Right ventricle myocardium inferior (tissue), 1 donor: ENCODE data around the gene ELP1. TPM values are rescaled to one million over a fixed set of nuclear protein-coding genes. Genes with fewer than 3 reads are reported as not detected.
"Not testable (repeated sequence)": the region's sequence is repeated elsewhere in the genome, so short reads cannot be mapped to it uniquely, and the experiment has no call there.

ENCODE experiments used
- ATAC-seq: fragments of 200-7000 bp; cut with Tn5 transposase; one replicate; pipeline ENCODE4 v1.9.1; 2020; ENCODE audit warnings: mild to moderate bottlenecking, moderate library complexity
- DNase-seq: peaks from one replicate; pipeline ENCODE4 v3.0.0; 2021; ENCODE audit errors: missing footprints
- intact Hi-C: fragments of 100-400 bp; cut with DNase I; formaldehyde crosslinking; loops from one replicate; pipeline ENCODE4 v1.11.0; 2022
- total RNA-seq: library from RNA; stranded (reverse); fragmentation: NEBNext Ultra II Directional; extraction: Animal tissue kit (Norgen Biotek cat#: 25700); gene quantifications from one replicate; pipeline ENCODE4 v1.2.1, GENCODE V29; 2021
- donor health status: DM: no; HTN: yes; CAD: no; lungs with severe emphysema.

Gene ELP1
- total RNA-seq, 1 donor from 2014 or later: 17.5 TPM

DNA sequence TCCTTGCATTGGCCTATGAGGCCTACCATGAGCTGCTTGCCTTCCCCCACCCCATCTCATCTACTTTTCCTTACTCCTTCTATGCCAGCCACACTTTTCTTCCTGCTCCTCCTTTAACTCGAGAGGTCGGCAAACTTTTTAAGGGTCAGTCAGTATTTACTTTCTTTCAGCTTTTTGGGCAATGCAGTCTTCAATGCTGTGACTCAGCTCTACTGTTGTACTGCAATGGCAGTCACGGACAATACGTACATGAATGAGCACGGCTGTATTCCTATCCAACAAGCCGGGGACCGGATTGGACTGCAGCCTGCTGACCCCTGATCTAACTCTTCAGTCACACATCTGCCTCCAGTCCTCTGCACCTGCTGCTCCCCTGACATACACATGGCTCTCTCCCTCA is 72.5 kb downstream of the ELP1 start:
- intact Hi-C loops: no loop called here
- DNase-seq (no peak), ATAC-seq (no peak)

DNA sequence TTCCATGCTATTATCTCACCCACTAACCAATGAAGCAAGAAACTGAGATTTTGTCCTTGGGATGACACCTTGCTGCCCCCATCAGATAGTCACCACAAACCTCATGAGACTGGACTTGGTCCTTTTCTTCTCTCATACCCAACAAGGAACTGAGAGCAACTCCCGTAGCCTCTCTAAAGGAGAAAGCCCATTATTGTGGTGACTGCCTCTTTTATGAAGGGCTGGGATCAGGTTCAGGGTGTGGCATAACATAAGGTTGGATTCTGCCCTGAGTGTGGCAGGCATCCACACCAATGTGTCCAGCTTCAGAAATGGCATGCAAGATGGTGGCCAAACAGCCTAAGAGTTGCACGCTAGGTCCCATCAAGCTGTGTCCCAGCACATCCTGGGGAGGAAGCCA is 73.2 kb downstream of the ELP1 start:
- no peak for ATAC-seq
- intact Hi-C loops: no loop called here
- DNase-seq: no peak

DNA sequence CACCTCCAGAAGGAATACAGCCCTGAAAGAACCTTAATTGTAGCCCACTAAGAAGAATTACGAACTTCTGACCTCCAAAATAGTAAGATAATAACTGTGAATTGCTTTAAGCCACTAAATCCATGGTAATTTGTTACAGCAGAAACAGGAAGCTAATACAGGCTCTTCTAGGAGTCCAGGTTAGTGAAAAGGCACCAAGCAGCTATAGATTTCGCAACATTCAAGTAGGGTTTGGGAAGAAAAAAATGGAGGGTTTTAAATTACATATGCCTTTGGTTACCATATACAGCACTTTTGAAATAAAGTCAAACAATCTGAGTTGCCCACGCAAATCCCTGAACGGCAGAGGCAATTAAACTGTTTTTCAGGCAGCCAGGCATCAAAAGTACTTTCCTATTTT is 73.6 kb downstream of the ELP1 start:
- DNase-seq (no peak), ATAC-seq (no peak)
- intact Hi-C loops: no loop called here

DNA sequence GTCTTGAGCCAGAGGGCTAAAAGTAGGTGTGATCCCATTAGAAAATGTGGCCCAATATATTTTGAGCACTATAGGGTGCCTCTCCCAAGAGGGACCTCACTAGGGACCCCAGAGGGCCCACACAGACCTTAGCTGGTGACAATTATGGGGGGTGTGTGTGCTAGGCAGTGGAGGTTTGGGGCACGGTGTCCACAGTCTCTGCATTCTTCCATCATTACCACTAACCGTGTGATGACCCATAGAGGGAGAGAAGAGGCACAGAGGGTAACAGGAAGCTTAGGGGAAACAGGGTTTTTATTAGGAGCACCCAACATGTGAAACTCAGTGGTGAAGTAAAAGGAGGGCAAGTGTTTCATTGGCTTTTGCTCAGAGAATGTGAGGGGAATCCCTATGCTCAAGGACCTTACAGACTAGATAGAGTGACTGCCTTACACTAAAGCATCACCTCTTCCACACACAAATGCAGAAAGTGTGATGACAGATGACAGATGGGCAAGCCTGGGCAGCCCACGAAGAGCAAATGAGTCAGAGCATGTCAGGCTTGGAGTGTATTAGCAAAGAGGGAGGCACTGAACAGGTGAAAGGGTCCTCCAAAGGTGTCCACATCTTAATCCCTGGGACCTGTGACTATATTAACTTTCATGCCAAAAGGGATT is 74.3 kb downstream of the ELP1 start:
- intact Hi-C loops: no loop called here
- DNase-seq: no peak
- ATAC-seq: no peak

DNA sequence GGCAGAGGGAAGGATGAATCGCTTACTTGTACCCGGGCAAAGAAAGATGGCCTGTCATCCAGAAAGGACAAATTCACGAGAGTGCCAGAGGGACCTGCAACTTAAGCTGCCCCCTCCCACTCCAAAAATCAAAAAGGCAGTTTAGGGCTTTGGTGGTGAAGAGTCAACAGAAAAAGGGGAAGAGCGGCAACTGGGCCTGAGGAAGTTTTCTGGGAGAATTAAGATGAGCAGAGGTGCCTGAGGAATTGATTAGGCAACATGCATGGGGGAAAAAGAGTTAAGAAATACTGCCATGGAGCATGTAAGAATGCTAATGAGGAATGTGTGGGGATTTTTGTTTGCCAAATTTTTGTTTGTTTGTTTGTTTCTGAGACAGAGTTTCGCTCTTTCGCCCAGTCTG is 76.4 kb downstream of the ELP1 start:
- DNase-seq: no peak
- intact Hi-C loops: no loop called here
- ATAC-seq: no peak

DNA sequence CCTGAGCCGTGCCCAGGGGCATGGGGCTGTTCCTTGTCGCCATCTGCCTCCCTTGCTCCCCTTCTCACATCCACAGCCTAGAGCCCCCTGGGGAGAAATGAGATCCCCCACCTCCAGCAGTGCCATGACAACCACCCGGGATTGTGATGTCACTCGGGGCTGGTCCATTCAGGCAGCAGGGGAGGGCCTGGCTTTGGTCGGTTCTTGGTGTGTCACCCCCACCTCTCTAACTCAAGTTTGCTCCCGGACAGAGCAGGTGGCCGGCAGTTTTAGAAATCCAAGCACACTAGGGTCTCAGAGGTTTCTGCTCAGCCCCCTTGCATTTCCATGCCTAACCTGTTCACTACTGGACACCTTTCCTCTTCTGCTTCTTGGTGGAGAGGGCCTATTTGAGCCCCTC is 78.0 kb downstream of the ELP1 start, which contains the start of gene ACTL7B:
Gene ACTL7B (minus strand): TSS at position 99 of the 400 bp plus-strand sequence. CDS start 56 bp downstream, at position 43.
- intact Hi-C loops: no loop called here
- DNase-seq: no peak
- no peak for ATAC-seq

DNA sequence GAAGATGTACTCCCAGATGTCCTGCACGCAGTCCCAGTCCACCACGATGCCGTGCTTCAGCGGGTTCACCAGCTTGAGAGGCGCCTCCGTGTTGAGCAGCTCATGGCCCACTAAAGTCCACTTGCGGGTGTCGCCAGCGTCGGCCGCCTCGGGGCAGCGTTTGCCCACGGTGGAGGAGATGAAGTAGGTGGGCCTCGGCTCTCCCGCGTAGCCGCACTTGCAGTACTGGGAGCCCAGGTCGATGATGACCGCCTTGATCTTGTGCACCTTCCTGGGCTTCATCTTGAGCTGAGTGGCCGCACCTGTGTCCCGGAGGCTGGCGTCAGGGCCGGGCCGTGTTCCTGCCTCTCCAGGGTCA is 78.4 kb downstream of the ELP1 start:
- ATAC-seq (no peak), DNase-seq (no peak)
- intact Hi-C loops: no loop called here

DNA sequence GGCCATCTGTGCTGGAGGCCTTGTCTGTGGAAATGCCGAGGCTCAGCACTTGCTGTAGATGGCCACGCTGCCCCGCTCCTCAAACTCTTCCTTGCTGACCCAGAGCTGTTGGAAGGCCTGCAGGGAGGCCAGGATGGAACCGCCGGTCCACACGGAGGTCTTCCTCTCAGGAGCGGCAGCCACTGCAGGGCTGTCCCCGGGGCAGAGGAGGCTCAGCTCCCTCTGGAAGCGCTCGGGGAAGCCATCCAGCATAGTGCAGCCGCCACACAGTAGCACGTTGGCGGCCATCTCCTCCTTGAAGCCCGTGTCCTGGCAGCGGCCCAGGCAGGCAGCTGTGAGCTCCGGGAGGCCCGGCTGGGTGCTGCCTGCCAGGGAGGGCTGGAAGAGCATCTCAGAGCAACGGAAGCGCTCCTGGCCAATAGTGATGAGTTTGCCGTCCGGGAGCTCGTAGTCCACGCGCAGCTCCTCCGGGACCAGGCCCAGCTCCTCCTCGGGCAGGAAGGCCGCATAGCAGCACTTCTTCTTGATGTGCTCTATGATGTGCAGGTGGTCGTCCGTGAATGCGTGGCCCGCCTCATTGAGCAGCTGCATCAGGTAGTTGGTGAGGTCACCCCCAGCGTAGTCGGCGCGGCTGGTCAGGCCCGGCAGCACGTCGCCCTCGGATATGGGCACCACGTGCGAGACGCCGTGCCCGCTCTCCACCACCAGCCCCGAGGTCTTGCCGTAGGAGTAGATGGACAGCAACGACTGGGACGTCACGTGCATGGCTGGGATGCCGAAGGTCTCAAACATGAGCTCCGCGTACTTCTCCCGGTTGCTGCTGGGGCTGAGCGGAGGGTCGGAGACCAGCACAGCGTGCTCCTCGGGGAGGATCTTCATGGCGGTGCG is 79.0 kb downstream of the ELP1 start:
- ATAC-seq: peak; percentile 18

DNA sequence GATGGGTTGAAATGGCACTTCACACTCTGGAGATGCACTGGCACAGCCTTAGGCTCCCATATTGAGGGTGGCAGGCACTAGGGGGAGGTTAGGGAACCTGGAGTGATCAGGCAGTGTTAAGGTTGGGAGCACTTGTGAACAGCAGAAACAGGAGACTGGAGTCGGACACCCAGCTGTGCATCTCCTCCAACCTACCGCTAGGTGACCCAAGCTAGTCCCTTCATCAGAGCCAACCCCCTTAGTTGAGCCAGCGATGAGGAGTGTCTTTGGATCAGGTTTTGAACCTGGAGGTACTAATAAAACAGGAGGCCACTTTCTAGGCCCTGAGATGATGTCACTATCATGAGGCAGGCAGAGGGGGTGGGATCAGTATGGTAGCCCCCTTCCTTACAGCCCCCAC is 79.8 kb downstream of the ELP1 start:
- ATAC-seq: no peak
- intact Hi-C loops: no loop called here
- no peak for DNase-seq

More for the DNA sequence above, 79.0 kb downstream of the ELP1 start:
- intact Hi-C loops: no loop called here
- DNase-seq: no peak

DNA sequence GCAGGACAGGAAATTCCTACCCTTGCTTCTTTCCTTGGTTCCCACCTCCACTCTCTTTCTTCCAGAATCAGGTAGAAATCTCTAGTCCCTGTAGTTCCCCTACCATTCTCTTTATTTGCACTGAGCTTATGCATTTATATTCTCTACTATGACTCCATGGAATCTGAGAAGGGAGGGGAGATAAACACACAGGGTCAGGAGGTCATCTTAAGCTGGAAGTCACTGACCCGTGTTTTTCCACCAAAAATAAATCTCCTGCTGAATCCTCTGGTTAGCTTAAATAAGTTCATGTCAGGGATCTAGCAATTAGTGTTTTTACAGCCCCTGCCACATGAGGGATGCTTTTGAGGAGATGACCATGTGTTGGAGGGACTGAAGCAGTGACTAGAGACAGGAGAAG is 81.8 kb downstream of the ELP1 start:
- intact Hi-C loops: no loop called here
- DNase-seq: no peak
- no peak for ATAC-seq

DNA sequence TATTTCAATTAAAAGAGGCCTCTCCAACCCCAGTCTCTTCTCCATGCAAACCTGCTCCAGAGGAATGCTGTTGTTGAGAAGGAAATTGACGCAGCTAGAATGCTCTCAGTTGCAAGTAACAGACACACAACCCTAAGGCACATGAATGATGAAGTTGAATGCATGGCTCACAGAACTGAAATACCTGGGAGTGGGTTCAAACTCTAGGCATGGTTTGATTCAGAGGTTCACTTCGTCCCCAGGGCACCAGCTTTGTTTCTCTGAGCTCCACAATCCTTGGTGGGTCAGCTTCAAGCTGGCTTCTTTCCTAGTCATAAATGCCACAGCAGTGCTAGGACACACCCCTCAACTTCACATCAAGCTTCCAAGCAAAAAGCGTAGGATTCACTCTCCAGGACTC is 82.8 kb downstream of the ELP1 start:
- no peak for ATAC-seq
- intact Hi-C loops: no loop called here

DNA sequence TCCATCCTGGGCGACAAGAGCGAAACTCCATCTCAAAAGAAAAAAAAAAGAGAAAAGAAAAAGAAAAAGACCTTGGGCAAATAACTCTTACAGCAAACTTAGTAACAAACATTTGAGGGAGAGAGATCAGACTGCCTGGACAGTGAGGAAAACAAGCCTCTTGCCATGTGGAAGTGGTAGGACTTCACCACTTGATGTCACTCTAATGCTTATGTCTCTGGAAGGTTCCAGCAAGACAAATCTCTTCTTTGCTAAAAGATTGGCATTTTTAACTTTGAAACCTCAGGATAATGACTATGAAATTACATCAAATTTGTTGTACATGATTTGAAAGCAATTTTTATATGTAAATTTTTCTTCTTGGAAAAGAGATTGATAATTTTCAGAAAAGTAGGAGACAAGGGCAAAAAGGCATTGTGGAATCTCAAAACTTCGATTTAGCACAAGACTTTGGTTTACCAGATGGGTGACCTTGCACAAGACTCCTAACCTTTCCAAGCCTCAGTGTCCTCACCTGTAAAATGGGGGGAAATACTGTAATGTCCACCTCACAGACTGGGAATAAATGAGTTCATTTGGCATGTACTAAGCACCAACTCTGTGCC is 83.5 kb downstream of the ELP1 start:
- intact Hi-C loops: no loop called here
- DNase-seq (no peak), ATAC-seq (no peak)

More for the DNA sequence above, 82.8 kb downstream of the ELP1 start:
- no peak for DNase-seq

DNA sequence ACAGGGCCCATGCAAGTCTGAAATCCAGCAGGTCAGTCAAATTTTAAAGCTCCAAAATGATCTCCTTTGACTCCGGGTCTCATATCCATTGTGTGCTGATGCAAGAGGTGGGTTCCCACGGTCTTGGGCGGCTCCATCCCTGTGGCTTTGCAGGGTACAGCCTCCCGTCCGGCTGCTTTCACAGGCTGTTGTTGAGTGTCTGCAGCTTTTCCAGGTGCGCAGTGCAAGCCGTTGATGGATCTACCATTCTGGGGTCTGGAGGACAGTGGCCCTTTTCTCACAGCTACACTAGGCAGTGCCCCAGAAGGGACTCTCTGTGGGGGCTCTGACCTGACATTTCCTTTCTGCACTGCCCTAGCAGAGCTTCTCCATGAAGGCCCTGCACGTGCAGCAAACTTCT is 85.6 kb downstream of the ELP1 start:
- intact Hi-C loops, DNase-seq, ATAC-seq: not testable (repeated sequence)

DNA sequence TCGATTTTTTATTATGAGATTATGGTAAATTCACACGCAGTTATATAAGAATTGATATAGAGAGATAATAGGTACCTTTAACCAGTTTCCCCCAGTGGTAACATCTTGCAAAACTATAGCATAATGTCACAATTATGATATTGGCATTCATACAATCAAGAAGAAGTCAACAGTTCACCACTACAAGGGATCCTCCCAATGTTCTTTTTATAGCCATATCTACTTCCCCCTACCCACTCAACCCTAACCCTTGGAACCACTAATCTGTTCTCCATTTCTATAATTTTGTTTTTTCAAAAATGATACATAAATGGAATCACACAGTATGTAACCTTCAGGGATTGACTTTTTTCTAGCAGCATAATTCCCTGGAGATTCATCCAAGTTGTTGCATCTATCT is 88.0 kb downstream of the ELP1 start:
- no peak for ATAC-seq
- intact Hi-C loops: no loop called here
- no peak for DNase-seq

DNA sequence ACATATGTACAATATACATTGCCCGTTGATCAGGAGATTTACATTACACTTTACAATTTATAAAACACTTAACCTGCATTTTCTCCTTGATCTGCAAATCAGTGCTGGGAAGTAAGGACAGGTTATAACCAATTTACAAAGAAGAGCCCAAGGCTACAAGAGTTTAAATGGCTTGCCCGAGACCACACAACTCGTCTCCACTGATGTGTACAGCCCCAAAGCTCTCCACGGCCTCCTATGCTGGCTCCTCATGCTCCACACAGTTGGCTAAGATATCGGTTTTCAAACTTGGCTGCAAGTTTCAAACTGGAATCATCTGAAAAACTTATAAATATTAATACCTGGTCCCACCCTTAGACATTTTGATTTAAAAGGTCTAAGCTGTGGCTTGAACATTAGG is 88.4 kb downstream of the ELP1 start:
- no peak for ATAC-seq
- DNase-seq: no peak
- intact Hi-C loops: no loop called here

DNA sequence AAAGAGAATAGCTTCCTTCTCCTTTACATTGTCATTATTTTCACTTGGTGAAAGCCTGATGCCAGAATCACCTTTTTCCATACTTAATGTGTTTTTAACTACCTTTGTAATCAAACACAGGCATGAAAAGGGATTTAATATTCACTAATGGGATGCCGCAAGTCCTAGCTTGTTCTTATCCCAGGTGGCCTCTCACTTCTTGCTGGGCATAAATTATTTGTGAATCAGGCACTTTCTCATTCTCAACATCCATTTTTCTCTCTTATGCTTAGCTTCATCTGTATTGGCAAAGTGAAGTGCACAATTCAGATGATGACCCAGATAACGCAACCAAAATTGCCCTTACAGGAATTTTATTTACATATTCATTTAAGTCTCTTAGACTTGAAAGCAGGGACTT is 89.1 kb downstream of the ELP1 start:
- DNase-seq (no peak), ATAC-seq (no peak)
- intact Hi-C loops: no loop called here

DNA sequence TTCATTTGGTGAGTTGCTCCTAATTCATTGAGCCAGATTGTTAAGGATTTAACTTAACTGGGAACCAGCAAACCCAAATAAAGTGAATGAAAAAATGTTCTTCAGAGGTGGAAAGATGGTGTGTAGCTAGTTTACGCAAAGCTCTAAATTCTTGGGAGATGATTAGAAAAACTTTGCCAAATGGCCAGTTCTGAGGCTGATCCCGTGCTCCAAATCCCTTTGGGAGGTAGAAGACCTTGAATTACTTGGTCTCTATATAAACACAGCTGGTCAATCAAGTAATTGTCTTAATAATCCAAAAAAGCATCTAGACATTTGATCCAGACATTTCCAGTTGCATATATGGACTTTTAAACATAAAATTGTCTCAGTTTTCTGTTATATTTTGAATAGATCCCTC is 89.5 kb downstream of the ELP1 start:
- peak; percentile 77 for ATAC-seq
- no peak for DNase-seq
- intact Hi-C loops: no loop called here

DNA sequence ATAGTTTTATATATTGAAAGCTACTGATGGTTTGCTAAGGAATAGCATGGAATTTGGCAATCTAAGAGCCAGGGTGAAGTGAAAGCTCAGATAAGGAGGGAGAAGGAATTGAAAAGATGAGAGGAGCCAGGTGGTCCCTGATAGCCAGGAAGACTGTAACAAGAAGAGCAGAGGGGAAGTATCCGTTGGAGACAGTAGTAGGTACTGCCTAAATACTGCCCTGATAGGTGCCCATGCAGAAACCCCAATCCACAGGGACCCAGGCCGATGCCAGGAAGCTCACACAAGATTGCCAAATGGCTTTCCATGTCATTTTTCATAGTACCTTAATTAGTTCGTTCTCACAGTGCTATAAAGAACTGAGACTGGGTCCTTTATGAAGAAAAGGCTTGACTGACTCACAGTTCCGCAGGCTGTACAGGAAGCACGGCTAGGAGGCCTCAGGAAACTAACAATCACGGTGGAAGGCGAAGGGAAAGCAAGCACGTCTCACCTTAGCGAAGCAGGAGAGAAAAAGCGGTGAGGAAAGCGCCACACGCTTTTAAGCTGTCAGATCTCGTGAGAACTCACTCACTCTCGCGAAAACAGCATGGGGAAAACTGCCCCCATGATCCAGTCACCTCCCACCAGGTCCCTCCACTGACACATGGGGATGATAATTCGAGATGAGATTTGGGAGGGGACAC is 91.2 kb downstream of the ELP1 start:
- DNase-seq (no peak), ATAC-seq (no peak)

DNA sequence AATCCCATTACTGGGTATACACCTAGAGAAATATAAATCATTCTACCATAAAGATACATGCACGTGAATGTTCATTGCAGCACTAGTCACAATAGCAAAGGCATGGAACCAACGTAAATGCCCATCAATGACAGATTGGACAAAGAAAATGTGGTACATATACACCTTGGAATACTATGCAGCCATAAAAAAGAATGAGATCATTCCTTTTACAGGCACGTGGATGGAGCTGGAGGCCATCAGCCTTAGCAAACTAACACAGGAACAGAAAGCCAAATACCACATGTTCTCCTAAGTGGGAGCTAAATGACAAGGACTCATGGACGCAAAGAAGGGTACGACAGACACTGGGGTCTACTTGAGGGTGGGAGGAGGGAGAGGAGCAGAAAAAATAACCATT is 94.4 kb downstream of the ELP1 start:
- DNase-seq, intact Hi-C loops, ATAC-seq: not testable (repeated sequence)

More for the DNA sequence above, 91.2 kb downstream of the ELP1 start:
- intact Hi-C loops: no loop called here
